ENCODE measurements around the gene CGB1.

The CGB1 gene

GRCh38 chr19:49036815-49037214 lies at the start of gene CGB1:
Gene CGB1, minus strand, starts transcription at chr19:49036895. Its CDS starts 184 bp downstream, at chr19:49036711.
- DNase-seq (ENCODE audit: low spot score): peak; percentile 48

GRCh38 chr19:49086296-49086695 lies 49.6 kb upstream of the CGB1 start:
- no peak for DNase-seq (ENCODE audit: low spot score)

GRCh38 chr19:49085868-49086232 lies 49.2 kb upstream of the CGB1 start:
- DNase-seq (ENCODE audit: low spot score): no peak

GRCh38 chr19:49085020-49085867 lies 48.5 kb upstream of the CGB1 start, which contains the start of gene SNRNP70:
Gene SNRNP70, plus strand, starts transcription at chr19:49085451. Its CDS starts 964 bp downstream, at chr19:49086415.
- DNase-seq (ENCODE audit: low spot score): peak; percentile 98

GRCh38 chr19:49084206-49085019 lies 47.7 kb upstream of the CGB1 start:
- DNase-seq (ENCODE audit: low spot score): no peak

GRCh38 chr19:49081273-49081672 lies 44.6 kb upstream of the CGB1 start:
- no peak for DNase-seq (ENCODE audit: low spot score)

GRCh38 chr19:49080392-49080791 lies 43.7 kb upstream of the CGB1 start:
- DNase-seq (ENCODE audit: low spot score): no peak

GRCh38 chr19:49074869-49075268 lies 38.2 kb upstream of the CGB1 start:
- DNase-seq (ENCODE audit: low spot score): peak; percentile 27

GRCh38 chr19:49073514-49074378 lies 37.1 kb upstream of the CGB1 start:
- DNase-seq (ENCODE audit: low spot score): no peak

GRCh38 chr19:49071860-49072547 lies 35.3 kb upstream of the CGB1 start:
- DNase-seq (ENCODE audit: low spot score): no peak

GRCh38 chr19:49070416-49070815 lies 33.7 kb upstream of the CGB1 start:
- DNase-seq (ENCODE audit: low spot score): no peak

- no peak for DNase-seq (ENCODE audit: low spot score)
These were observed 32.3 kb upstream of the CGB1 start for GRCh38 chr19:49069026-49069425.

- DNase-seq (ENCODE audit: low spot score): no peak
These were observed 30.9 kb upstream of the CGB1 start for GRCh38 chr19:49067554-49067953.

- no peak for DNase-seq (ENCODE audit: low spot score)
These were observed 29.3 kb upstream of the CGB1 start for GRCh38 chr19:49065905-49066512.

- no peak for DNase-seq (ENCODE audit: low spot score)
These were observed 28.3 kb upstream of the CGB1 start, which contains the start of gene NTF4 for GRCh38 chr19:49064768-49065611. Gene NTF4, minus strand, starts transcription at chr19:49064818. Its CDS starts 2,821 bp downstream, at chr19:49061997.

GRCh38 chr19:49064029-49064629 lies 27.4 kb upstream of the CGB1 start:
- DNase-seq (ENCODE audit: low spot score): no peak

- DNase-seq (ENCODE audit: low spot score): no peak
These were observed 24.8 kb upstream of the CGB1 start for GRCh38 chr19:49061445-49061844.

- DNase-seq (ENCODE audit: low spot score): no peak
These were observed 24.3 kb upstream of the CGB1 start for GRCh38 chr19:49061000-49061399.

- no peak for DNase-seq (ENCODE audit: low spot score)
These were observed 22.4 kb upstream of the CGB1 start for GRCh38 chr19:49059053-49059452.

- DNase-seq (ENCODE audit: low spot score): no peak
These were observed 21.9 kb upstream of the CGB1 start for GRCh38 chr19:49058562-49058961.

Measured in hematopoietic multipotent progenitor cell treated with erythropoietin and hydrocortisone succinate and interleukin-3 and kit ligand, for 17 days (in vitro differentiated cells).